ENCODE results near the gene AGBL2. TPM values are rescaled to one million over a fixed set of nuclear protein-coding genes. Genes with fewer than 3 reads are reported as not detected.

AGBL2 gene
- total RNA-seq, 4 donors from 2014 or later: not detected

GRCh38 chr11:47631473-47631872, 83.7 kb downstream of the AGBL2 start:
- no peaks in the 10 kb centered on the region for H3K9me3 ChIP-seq
- H3K4me1 ChIP-seq: no peaks in the 10 kb centered on the region
- TF ChIP-seq POLR2A (IDR thresholded peaks at IDR 0.05): no peak
- no peak for TF ChIP-seq CTCF (IDR thresholded peaks at IDR 0.05 in 4 of 5, conservative IDR thresholded peaks at IDR 0.05 in 1 of 5)
- no peak overlapping the region for H3K27ac ChIP-seq
- H3K27me3 ChIP-seq: no peaks in the 10 kb centered on the region
- ATAC-seq: no peak
- no peak overlapping the region for H3K4me3 ChIP-seq
- intact Hi-C loops (cut with DNase I; ENCODE audit: low total_unique reads) (no loop called here), in situ Hi-C loops (cut with MboI; ENCODE audit: low sequenced_read_pairs in 4 of 4) (loop anchor here in 1 of 4 donors (25.0 kb wide), 2 partner anchors 131 to 206 kb away; partner anchors contain the start of genes FNBP4 and NUP160)
- DNase-seq: no peak
- H3K36me3 ChIP-seq: peaks cover 0 to 90% of the 10 kb centered on the region in 2 donors

- Histone ChIP-seq H3K9me3 (no peaks in the 10 kb centered on the region), H3K4me3 (no peak overlapping the region), H3K27ac (no peak overlapping the region), H3K36me3 (peaks cover 0 to 89% of the 10 kb centered on the region in 2 donors), H3K27me3 (no peaks in the 10 kb centered on the region), H3K4me1 (no peaks in the 10 kb centered on the region)
- ATAC-seq (no peak), DNase-seq (no peak)
- in situ Hi-C loops (cut with MboI; ENCODE audit: low sequenced_read_pairs in 4 of 4): loop anchor here in 2 of 4 donors (5.0 to 25.0 kb wide), 3 partner anchors 51 to 209 kb away; partner anchors contain the start of genes FNBP4 (in 1 of the 2), KBTBD4 (in 1 of the 2), NDUFS3 (in 1 of the 2) and NUP160 (in 1 of the 2)
- intact Hi-C loops (cut with DNase I; ENCODE audit: low total_unique reads): no loop called here
- TF ChIP-seq CTCF (IDR thresholded peaks at IDR 0.05 in 4 of 5, conservative IDR thresholded peaks at IDR 0.05 in 1 of 5) (no peak), POLR2A (IDR thresholded peaks at IDR 0.05) (no peak)
These were observed 87.1 kb downstream of the AGBL2 start for GRCh38 chr11:47628026-47628425.

GRCh38 chr11:47626234-47626633, 88.9 kb downstream of the AGBL2 start:
- no peak for ATAC-seq
- intact Hi-C loops (cut with DNase I; ENCODE audit: low total_unique reads): no loop called here
- no peaks in the 10 kb centered on the region for H3K9me3 ChIP-seq
- in situ Hi-C loops (cut with MboI; ENCODE audit: low sequenced_read_pairs in 4 of 4): loop anchor here in 2 of 4 donors (5.0 to 25.0 kb wide), 3 partner anchors 49 to 211 kb away; partner anchors contain the start of genes FNBP4 (in 1 of the 2), KBTBD4 (in 1 of the 2), NDUFS3 (in 1 of the 2) and NUP160 (in 1 of the 2)
- TF ChIP-seq CTCF (IDR thresholded peaks at IDR 0.05 in 4 of 5, conservative IDR thresholded peaks at IDR 0.05 in 1 of 5) (no peak), POLR2A (IDR thresholded peaks at IDR 0.05) (no peak)
- peaks cover 0 to 95% of the 10 kb centered on the region in 2 donors for H3K36me3 ChIP-seq
- no peak for DNase-seq
- no peak overlapping the region for H3K27ac ChIP-seq
- no peak overlapping the region for H3K4me3 ChIP-seq
- no peaks in the 10 kb centered on the region for H3K27me3 ChIP-seq
- no peaks in the 10 kb centered on the region for H3K4me1 ChIP-seq

DNA sequence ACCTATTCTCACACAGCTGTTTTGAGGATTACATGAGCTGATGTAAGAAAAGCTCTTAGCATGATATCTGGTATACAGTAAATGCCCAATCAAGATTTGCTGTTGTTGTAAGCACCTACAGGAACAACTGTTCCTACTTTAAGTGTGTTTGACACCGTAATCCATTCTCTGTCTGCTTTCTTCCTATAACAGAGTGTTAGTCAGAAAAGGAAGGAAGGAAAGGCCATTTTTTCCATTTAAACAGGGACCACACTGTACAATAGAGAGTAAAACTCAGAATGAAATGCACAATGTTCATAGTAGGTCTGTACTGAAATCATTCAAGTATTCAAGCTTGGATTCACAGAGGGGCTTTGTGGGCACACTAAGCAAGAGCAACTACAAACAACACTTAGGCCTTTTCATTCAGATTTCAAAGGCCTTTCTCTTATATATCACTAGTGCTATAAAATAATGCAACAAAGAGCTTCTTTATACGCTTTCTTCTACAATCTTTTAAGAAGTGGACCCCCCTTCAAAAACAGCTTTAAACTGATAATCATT, 94.3 kb downstream of the AGBL2 start:
- intact Hi-C loops (cut with DNase I; ENCODE audit: low total_unique reads) (no loop called here), in situ Hi-C loops (cut with MboI; ENCODE audit: low sequenced_read_pairs in 4 of 4) (no loop called here)
- Histone ChIP-seq H3K9me3 (no peaks in the 10 kb centered on the region), H3K36me3 (peaks cover 0 to 84% of the 10 kb centered on the region in 2 donors), H3K4me1 (no peaks in the 10 kb centered on the region), H3K27me3 (no peaks in the 10 kb centered on the region), H3K27ac (no peak overlapping the region), H3K4me3 (no peak overlapping the region)
- no peak for DNase-seq
- TF ChIP-seq CTCF (IDR thresholded peaks at IDR 0.05 in 4 of 5, conservative IDR thresholded peaks at IDR 0.05 in 1 of 5) (no peak), POLR2A (IDR thresholded peaks at IDR 0.05) (no peak)
- no peak for ATAC-seq
